HepG2 (cell line): ENCODE results near the gene BICDL2. TPM values are rescaled to one million over a fixed set of nuclear protein-coding genes. Genes with fewer than 3 reads are reported as not detected.
A peak's percentile ranks its signal among the peaks of the same experiment; 100 is the strongest.

ENCODE experiments used
- CENPX ChIP-seq: sonication (generic); formaldehyde crosslinking; IDR thresholded peaks from 2 replicates; pipeline ENCODE4 v1.9.0; 2021; ENCODE audit warnings: mild to moderate bottlenecking, missing genetic modification reagents, moderate library complexity
- ESRRA ChIP-seq: sonication (generic); formaldehyde crosslinking; IDR thresholded peaks from 2 replicates; pipeline ENCODE4 v1.5.1; 2020; ENCODE audit warnings: mild to moderate bottlenecking, low read depth, missing genetic modification reagents
- FIP1L1 ChIP-seq: fragments of 200-400 bp; formaldehyde crosslinking; IDR thresholded peaks from 2 replicates; pipeline ENCODE4 v1.6.1; 2018; ENCODE audit warnings: low read depth, mild to moderate bottlenecking, low read length, moderate library complexity, borderline replicate concordance; ENCODE audit not compliant: insufficient read depth
- GLI4 ChIP-seq: sonication (generic); formaldehyde crosslinking; IDR thresholded peaks from 2 replicates; pipeline ENCODE4 v1.5.1; 2020; ENCODE audit warnings: missing genetic modification reagents, mild to moderate bottlenecking, moderate library complexity, borderline replicate concordance
- HNRNPLL ChIP-seq: fragments of 200-400 bp; formaldehyde crosslinking; IDR thresholded peaks from 2 replicates; pipeline ENCODE4 v1.6.1; 2017; ENCODE audit warnings: mild to moderate bottlenecking, low read depth, low read length; ENCODE audit not compliant: poor library complexity, severe bottlenecking
- KDM3A ChIP-seq: IDR thresholded peaks from 2 replicates; pipeline ENCODE4 v1.6.1; 2018; ENCODE audit warnings: low read depth, missing compliant biosample characterization
- KMT2A ChIP-seq: sonication (generic); formaldehyde crosslinking; IDR thresholded peaks from 2 replicates; pipeline ENCODE4 v1.4.0; 2020; ENCODE audit warnings: missing genetic modification reagents
- NBN ChIP-seq: fragments of 450-650 bp; conservative IDR thresholded peaks from 2 replicates; pipeline ENCODE4 v1.6.1; 2017
- NFYC ChIP-seq: IDR thresholded peaks from 2 replicates; pipeline ENCODE4 v1.6.1; 2016; ENCODE audit warnings: missing genetic modification reagents, missing compliant biosample characterization
- POGZ ChIP-seq: sonication (generic); formaldehyde crosslinking; IDR thresholded peaks from 2 replicates; pipeline ENCODE4 v1.4.0; 2020; ENCODE audit warnings: mild to moderate bottlenecking, missing genetic modification reagents
- ZMYM2 ChIP-seq: sonication (generic); formaldehyde crosslinking; IDR thresholded peaks from 2 replicates; pipeline ENCODE4 v1.8.0; 2022; ENCODE audit warnings: mild to moderate bottlenecking, missing genetic modification reagents
- ZNF234 ChIP-seq: sonication (generic); formaldehyde crosslinking; conservative IDR thresholded peaks from 2 replicates; pipeline ENCODE4 v1.5.1; 2020; ENCODE audit warnings: mild to moderate bottlenecking, missing genetic modification reagents
- ZNF24 ChIP-seq: fragments of 450-650 bp; IDR thresholded peaks from 2 replicates; pipeline ENCODE4 v1.6.1; 2017; ENCODE audit warnings: antibody characterized with exemption, mild to moderate bottlenecking
- ZNF260 ChIP-seq: sonication (generic); formaldehyde crosslinking; IDR thresholded peaks from 2 replicates; pipeline ENCODE4 v1.4.0; 2020; ENCODE audit warnings: missing genetic modification reagents, low read depth, mild to moderate bottlenecking, borderline replicate concordance
- ZNF546 ChIP-seq: sonication (generic); formaldehyde crosslinking; conservative IDR thresholded peaks from 2 replicates; pipeline ENCODE4 v1.8.1; 2023; ENCODE audit warnings: mild to moderate bottlenecking, missing genetic modification reagents
- ZNF703 ChIP-seq: sonication (generic); formaldehyde crosslinking; IDR thresholded peaks from 2 replicates; pipeline ENCODE4 v1.5.1; 2020; ENCODE audit warnings: missing genetic modification reagents, mild to moderate bottlenecking, moderate library complexity, borderline replicate concordance
- ZNF891 ChIP-seq: sonication (generic); formaldehyde crosslinking; IDR thresholded peaks from 2 replicates; pipeline ENCODE4 v1.5.0; 2020; ENCODE audit warnings: mild to moderate bottlenecking, missing genetic modification reagents
- polyA plus RNA-seq, 8 experiments: library from polyadenylated mRNA; depleted of rRNA in 3 of 8; stranded (reverse) in 7 of 8; unstranded in 1 of 8; fragments of >200 nt; fragmentation: Illumina TruSeq in 4 of 8; extraction: Trizol in 4 of 8; gene quantifications; 2 replicates each; pipeline versions ENCODE4 v1.2.1 to v1.2.3, GENCODE V29; 2011 to 2016; ENCODE audit warnings: low read depth in 4 of 8, missing spikeins in 1 of 8, mixed read lengths in 1 of 8; ENCODE audit not compliant: insufficient read depth in 1 of 8
- total RNA-seq, 5 experiments: library from RNA; depleted of rRNA; stranded (reverse); fragments of >200 nt; fragmentation: Illumina TruSeq; extraction: Trizol; gene quantifications; 2 replicates each; pipeline ENCODE4 v1.2.3, GENCODE V29; 2016; ENCODE audit warnings: low read depth in 1 of 5
- TF ChIP-seq, protein P1 (sequence below): sonication (generic); formaldehyde crosslinking; IDR thresholded peaks from 2 replicates; pipeline ENCODE4 v1.9.0; 2022; ENCODE audit warnings: low read depth, missing genetic modification reagents
- TF ChIP-seq, protein P2 (sequence below): IDR thresholded peaks from 2 replicates; pipeline ENCODE4 v1.6.1; 2012; ENCODE audit warnings: inconsistent platforms
- TF ChIP-seq, protein P3 (sequence below): sonication (generic); formaldehyde crosslinking; IDR thresholded peaks from 2 replicates; pipeline ENCODE4 v1.5.0; 2020; ENCODE audit warnings: missing genetic modification reagents
- TF ChIP-seq, protein P4 (sequence below): sonication (generic); formaldehyde crosslinking; IDR thresholded peaks from 2 replicates; pipeline ENCODE4 v1.5.0; 2020; ENCODE audit warnings: missing genetic modification reagents, mild to moderate bottlenecking, borderline replicate concordance
- TF ChIP-seq, protein P5 (sequence below): sonication (generic); formaldehyde crosslinking; IDR thresholded peaks from 2 replicates; pipeline ENCODE4 v1.4.0; 2020; ENCODE audit warnings: mild to moderate bottlenecking, missing genetic modification reagents

Gene BICDL2
- total and polyA plus RNA-seq, 2 of the 13 experiments (the other 11 are each of a cell fraction or from before 2014, with no cell fraction given), result 0.12 TPM; not detected in 1

DNA sequence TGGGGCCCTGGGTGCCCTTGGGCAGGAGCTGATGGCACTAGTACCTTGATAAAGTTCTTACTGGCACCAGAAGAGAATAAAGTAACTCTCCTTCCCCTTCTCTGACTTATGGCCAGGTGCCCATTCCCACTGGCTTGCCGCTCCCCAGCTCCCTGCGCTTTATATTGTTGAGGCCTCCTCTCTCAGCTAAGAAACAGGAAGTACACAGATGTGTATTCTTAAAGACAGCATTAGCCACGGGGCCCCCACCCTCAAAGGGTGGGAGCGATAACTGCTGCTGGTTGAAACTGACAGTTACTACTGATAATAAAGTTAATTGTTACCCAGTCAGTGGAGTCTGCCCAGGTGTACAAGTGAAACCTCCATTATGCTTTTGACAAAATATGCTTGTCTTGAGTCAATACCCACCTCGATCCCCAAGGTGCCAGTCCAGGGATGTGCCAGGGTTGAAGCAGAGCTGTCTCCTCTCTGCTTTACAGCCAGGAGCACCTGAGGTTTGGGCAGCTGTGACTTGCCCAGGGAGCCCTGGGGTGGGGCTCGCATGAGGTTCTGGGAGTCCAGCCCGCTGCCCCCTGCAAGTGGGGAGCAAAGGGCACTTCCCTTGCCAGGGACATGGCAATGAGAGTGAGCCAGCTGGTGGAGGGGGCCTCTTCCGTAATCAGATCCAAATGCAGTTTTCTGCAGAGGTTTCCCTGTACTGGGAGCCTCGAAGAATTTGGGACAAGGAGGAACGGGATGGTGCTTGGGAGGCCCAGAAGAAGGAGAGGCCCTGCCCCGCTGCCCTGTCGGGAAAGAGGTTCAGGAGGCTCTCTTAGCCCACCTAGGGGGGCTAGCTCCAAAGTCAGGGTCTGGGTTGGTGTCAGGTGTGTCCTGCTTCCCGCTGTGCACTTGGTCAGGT lies 29.4 kb downstream of the BICDL2 start (continued):
- TF ChIP-seq, protein P1, sequence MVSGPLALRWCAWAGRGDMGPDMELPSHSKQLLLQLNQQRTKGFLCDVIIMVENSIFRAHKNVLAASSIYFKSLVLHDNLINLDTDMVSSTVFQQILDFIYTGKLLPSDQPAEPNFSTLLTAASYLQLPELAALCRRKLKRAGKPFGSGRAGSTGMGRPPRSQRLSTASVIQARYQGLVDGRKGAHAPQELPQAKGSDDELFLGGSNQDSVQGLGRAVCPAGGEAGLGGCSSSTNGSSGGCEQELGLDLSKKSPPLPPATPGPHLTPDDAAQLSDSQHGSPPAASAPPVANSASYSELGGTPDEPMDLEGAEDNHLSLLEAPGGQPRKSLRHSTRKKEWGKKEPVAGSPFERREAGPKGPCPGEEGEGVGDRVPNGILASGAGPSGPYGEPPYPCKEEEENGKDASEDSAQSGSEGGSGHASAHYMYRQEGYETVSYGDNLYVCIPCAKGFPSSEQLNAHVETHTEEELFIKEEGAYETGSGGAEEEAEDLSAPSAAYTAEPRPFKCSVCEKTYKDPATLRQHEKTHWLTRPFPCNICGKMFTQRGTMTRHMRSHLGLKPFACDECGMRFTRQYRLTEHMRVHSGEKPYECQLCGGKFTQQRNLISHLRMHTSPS (CRISPR knock-in tag), result peak; percentile 93
- no peak for TF ChIP-seq KDM3A (CRISPR knock-in tag)
- TF ChIP-seq FIP1L1, result no peak
- no peak for TF ChIP-seq KMT2A (CRISPR knock-in tag)
- TF ChIP-seq, protein P2, sequence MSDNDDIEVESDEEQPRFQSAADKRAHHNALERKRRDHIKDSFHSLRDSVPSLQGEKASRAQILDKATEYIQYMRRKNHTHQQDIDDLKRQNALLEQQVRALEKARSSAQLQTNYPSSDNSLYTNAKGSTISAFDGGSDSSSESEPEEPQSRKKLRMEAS, result peak; percentile 38; the same call in 1 of the 2 replicates
- TF ChIP-seq ZNF703 (CRISPR knock-in tag), result no peak
- no peak for TF ChIP-seq ZMYM2
- TF ChIP-seq ZNF234 (CRISPR knock-in tag), result no peak
- TF ChIP-seq ZNF891 (CRISPR knock-in tag), result 0 out of 2 replicates have a peak, but pooled peaks have one; percentile 14
- no peak for TF ChIP-seq NFYC
- TF ChIP-seq, protein P3, sequence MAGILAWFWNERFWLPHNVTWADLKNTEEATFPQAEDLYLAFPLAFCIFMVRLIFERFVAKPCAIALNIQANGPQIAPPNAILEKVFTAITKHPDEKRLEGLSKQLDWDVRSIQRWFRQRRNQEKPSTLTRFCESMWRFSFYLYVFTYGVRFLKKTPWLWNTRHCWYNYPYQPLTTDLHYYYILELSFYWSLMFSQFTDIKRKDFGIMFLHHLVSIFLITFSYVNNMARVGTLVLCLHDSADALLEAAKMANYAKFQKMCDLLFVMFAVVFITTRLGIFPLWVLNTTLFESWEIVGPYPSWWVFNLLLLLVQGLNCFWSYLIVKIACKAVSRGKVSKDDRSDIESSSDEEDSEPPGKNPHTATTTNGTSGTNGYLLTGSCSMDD (CRISPR knock-in tag), result no peak
- TF ChIP-seq HNRNPLL, result no peak
- no peak for TF ChIP-seq ZNF260 (CRISPR knock-in tag)
- no peak for TF ChIP-seq GLI4 (CRISPR knock-in tag)
- no peak for TF ChIP-seq POGZ (CRISPR knock-in tag)
- TF ChIP-seq, protein P4, sequence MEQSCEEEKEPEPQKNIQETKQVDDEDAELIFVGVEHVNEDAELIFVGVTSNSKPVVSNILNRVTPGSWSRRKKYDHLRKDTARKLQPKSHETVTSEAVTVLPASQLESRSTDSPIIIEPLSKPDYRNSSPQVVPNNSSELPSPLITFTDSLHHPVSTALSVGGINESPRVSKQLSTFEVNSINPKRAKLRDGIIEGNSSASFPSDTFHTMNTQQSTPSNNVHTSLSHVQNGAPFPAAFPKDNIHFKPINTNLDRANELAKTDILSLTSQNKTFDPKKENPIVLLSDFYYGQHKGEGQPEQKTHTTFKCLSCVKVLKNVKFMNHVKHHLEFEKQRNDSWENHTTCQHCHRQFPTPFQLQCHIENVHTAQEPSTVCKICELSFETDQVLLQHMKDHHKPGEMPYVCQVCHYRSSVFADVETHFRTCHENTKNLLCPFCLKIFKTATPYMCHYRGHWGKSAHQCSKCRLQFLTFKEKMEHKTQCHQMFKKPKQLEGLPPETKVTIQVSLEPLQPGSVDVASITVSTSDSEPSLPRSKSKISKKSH (CRISPR knock-in tag), result no peak
- TF ChIP-seq ESRRA, result no peak
- no peak for TF ChIP-seq NBN
- TF ChIP-seq, protein P5, sequence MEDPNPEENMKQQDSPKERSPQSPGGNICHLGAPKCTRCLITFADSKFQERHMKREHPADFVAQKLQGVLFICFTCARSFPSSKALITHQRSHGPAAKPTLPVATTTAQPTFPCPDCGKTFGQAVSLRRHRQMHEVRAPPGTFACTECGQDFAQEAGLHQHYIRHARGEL (CRISPR knock-in tag), result no peak
- no peak for TF ChIP-seq ZNF546 (CRISPR knock-in tag)
- TF ChIP-seq CENPX (CRISPR knock-in tag), result no peak
- TF ChIP-seq ZNF24, result no peak
